KOPT-K1 (cell line): ENCODE measurements around the gene MYH13.

Source experiments
- H3K27ac ChIP-seq: fragments of 200-600 bp; sonication (generic); 2 replicates; pipeline ENCODE4 v1.5.1; 2016; ENCODE audit warnings: antibody characterized with exemption, mild to moderate bottlenecking, low read depth, low read length; ENCODE audit not compliant: poor library complexity, severe bottlenecking
- H3K36me3 ChIP-seq: fragments of 200-600 bp; sonication (generic); 2 replicates; pipeline ENCODE4 v1.5.1; 2017; ENCODE audit warnings: antibody characterized with exemption, mild to moderate bottlenecking, low read length, moderate library complexity; ENCODE audit not compliant: insufficient read depth
- H3K9me3 ChIP-seq: fragments of 200-600 bp; sonication (generic); 2 replicates; pipeline ENCODE4 v1.5.1; 2017; ENCODE audit warnings: antibody characterized with exemption, low read length, mild to moderate bottlenecking; ENCODE audit not compliant: insufficient read depth, poor library complexity, severe bottlenecking

MYH13 gene

GRCh38 chr17:10325031-10325695 lies 47.6 kb downstream of the MYH13 start:
- H3K36me3 ChIP-seq = no peaks in the 10 kb centered on the region
- H3K9me3 ChIP-seq = no peaks in the 10 kb centered on the region
- H3K27ac ChIP-seq = no peak overlapping the region

DNA sequence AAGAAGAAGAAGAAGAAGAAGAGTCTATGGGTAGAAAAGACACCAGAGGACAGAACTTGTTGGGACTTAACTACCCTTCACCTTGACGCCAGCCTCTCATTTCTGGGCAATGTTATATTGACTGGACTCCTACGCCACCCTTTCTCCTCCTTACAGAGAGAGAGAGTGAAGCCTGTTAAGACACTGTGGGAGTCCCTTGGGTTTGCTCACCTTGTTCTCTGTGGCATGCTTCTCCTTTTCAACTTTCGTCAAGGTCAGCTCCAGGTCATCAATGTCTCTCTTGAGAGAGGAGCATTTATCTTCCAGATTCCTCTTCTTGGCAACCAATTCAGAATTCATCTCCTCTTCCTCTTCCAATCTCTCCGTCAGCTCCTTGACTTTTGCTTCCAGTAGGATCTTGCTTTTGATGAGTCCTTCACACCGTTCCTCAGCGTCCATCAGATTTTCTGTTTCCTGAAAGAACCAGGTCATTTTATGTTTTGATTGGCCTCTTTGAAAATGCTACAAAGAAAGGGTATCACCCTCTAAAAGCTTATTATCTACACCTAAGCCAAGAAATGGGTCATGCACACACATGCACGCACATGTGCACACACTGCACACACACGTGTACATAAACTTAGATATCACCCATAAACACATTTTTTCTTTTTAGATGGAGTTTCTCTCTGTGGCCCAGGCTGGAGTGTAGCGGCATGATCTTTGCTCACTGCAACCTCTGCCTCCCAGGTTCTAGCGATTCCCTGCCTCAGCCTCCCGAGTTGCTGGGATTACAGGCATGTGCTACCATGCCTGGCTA lies 48.8 kb downstream of the MYH13 start:
- no peak overlapping the region for H3K27ac ChIP-seq
- H3K36me3 ChIP-seq = no peaks in the 10 kb centered on the region
- no peaks in the 10 kb centered on the region for H3K9me3 ChIP-seq

GRCh38 chr17:10318535-10318934 lies 54.3 kb downstream of the MYH13 start:
- no peak overlapping the region for H3K27ac ChIP-seq
- no peaks in the 10 kb centered on the region for H3K36me3 ChIP-seq
- no peaks in the 10 kb centered on the region for H3K9me3 ChIP-seq

- Histone ChIP-seq H3K36me3 (no peaks in the 10 kb centered on the region), H3K9me3 (no peaks in the 10 kb centered on the region), H3K27ac (no peak overlapping the region)
Measured at GRCh38 chr17:10317543-10317834, 55.3 kb downstream of the MYH13 start.

- H3K27ac ChIP-seq = no peak overlapping the region
- no peaks in the 10 kb centered on the region for H3K9me3 ChIP-seq
- no peaks in the 10 kb centered on the region for H3K36me3 ChIP-seq
Measured at GRCh38 chr17:10316801-10317542, 55.8 kb downstream of the MYH13 start.

- H3K27ac ChIP-seq = no peak overlapping the region
- no peaks in the 10 kb centered on the region for H3K36me3 ChIP-seq
- peaks cover 3% of the 10 kb centered on the region for H3K9me3 ChIP-seq
Measured at GRCh38 chr17:10314329-10314728, 58.5 kb downstream of the MYH13 start.

DNA sequence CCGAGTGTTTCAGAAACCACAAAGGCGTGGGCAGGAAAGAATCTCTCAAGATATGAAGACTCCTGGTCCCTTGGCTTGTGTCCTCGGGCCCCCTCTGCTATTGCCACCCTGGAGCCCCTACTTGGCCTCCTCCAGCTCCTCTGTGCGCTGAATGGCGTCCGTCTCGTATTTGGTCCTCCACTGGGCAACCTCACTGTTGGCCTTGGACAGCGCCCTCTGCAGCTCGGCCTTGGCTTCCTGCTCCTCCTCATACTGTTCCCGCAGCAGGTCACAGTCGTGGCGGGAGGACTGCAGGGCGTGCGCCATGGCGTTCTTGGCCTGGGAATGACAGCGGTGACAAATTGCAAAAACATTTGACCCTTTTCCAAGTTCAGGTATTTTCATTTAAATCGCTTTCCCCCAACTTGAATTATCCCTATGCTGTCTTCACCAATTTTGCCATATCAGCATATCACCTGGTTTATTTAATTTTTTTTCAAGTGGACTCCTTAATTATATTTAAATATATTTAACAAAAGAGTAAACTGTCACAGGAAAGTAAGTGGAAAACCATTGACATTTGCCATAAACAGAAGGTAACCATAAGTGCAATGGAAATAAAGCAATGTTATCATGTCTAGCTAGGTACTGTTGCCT lies 59.7 kb downstream of the MYH13 start:
- H3K36me3 ChIP-seq = no peaks in the 10 kb centered on the region
- peaks cover 3% of the 10 kb centered on the region for H3K9me3 ChIP-seq
- no peak overlapping the region for H3K27ac ChIP-seq

DNA sequence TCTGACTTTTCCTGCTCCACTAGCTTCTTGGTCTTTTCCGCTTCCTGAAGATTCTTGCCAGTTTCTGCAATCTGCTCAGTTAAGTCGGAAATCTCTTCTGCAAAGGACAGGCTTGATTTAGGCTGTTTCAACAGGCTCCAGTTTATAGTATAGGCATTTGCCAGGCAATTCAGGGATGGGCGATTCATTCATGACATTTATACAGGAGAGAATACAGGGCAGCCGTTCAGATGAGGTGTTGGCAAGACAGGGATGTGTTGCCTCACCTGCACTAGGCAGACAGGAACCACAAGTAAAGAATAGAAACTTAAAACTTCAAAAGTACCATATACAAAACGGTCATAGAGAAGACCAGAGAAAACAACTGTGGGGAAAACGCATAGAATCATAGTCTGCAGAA lies 61.7 kb downstream of the MYH13 start:
- Histone ChIP-seq H3K27ac (no peak overlapping the region), H3K9me3 (peaks cover 3% of the 10 kb centered on the region), H3K36me3 (no peaks in the 10 kb centered on the region)

- Histone ChIP-seq H3K9me3 (peaks cover 3% of the 10 kb centered on the region), H3K27ac (no peak overlapping the region), H3K36me3 (no peaks in the 10 kb centered on the region)
Measured at GRCh38 chr17:10309003-10309974, 63.5 kb downstream of the MYH13 start.

DNA sequence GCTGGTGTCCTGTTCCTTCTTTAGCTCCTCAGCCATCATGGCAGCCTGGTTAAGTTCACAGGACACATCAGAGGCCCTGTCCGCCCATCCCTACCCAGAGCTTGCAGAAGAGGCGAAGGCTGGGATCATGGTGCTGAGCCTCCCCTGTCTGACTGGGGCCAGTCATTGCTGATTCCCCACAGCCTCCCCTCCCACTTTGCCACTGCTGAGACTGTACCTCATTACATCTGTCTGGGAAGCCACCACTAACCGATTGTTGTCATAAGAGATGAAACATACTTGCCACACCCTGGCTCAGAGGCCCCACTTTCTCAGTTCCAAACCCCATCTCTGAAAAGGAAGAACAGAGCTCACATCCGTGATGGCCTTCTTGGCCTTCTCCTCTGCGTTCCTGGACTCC lies 66.2 kb downstream of the MYH13 start:
- no peak overlapping the region for H3K27ac ChIP-seq
- H3K9me3 ChIP-seq = peaks cover 3% of the 10 kb centered on the region
- no peaks in the 10 kb centered on the region for H3K36me3 ChIP-seq

- H3K36me3 ChIP-seq = no peaks in the 10 kb centered on the region
- no peak overlapping the region for H3K27ac ChIP-seq
- H3K9me3 ChIP-seq = no peaks in the 10 kb centered on the region
Measured at GRCh38 chr17:10305398-10305797, 67.4 kb downstream of the MYH13 start.

- H3K27ac ChIP-seq = no peak overlapping the region
- no peaks in the 10 kb centered on the region for H3K9me3 ChIP-seq
- no peaks in the 10 kb centered on the region for H3K36me3 ChIP-seq
Measured at GRCh38 chr17:10304758-10305300, 68.0 kb downstream of the MYH13 start.

GRCh38 chr17:10297691-10298090 lies 75.1 kb downstream of the MYH13 start:
- Histone ChIP-seq H3K36me3 (no peaks in the 10 kb centered on the region), H3K9me3 (no peaks in the 10 kb centered on the region), H3K27ac (no peak overlapping the region)

GRCh38 chr17:10295728-10296343 lies 77.0 kb downstream of the MYH13 start:
- Histone ChIP-seq H3K9me3 (no peaks in the 10 kb centered on the region), H3K36me3 (no peaks in the 10 kb centered on the region), H3K27ac (no peak overlapping the region)
